Hepatocyte (in vitro differentiated cells): ENCODE results near the gene SYNGR3.

ENCODE experiments used
- CTCF ChIP-seq: fragments of 200-600 bp; sonication (generic); IDR thresholded peaks from 2 replicates; pipeline ENCODE4 v1.5.1; 2016; ENCODE audit warnings: antibody characterized with exemption, mild to moderate bottlenecking; ENCODE audit not compliant: poor library complexity
- EZH2 ChIP-seq: fragments of 200-600 bp; sonication (generic); IDR thresholded peaks from 2 replicates; pipeline ENCODE4 v1.6.1; 2016; ENCODE audit warnings: antibody characterized with exemption, mild to moderate bottlenecking, borderline replicate concordance
- EZH2phosphoT487 ChIP-seq: fragments of 200-600 bp; sonication (generic); IDR thresholded peaks from one replicate; pipeline ENCODE4 v1.6.1; 2018; ENCODE audit warnings: antibody characterized with exemption, mild to moderate bottlenecking, low read depth, moderate library complexity; ENCODE audit not compliant: unreplicated experiment, severe bottlenecking

GRCh38 chr16:1965396-1966001, 24.3 kb upstream of the SYNGR3 start:
- TF ChIP-seq CTCF = no peak
- TF ChIP-seq EZH2 = no peak
- no peak for TF ChIP-seq EZH2phosphoT487
